ENCODE data around the gene IL21R. TPM values are rescaled to one million over a fixed set of nuclear protein-coding genes. Genes with fewer than 3 reads are reported as not detected.
A peak's percentile ranks its signal among the peaks of the same experiment; 100 is the strongest.

IL21R gene
- total and polyA plus RNA-seq, 10 of the 15 experiments (the other 5 are each of a cell fraction or from before 2014, with no cell fraction given): 5.3 to 138 (median 82.5) TPM

DNA sequence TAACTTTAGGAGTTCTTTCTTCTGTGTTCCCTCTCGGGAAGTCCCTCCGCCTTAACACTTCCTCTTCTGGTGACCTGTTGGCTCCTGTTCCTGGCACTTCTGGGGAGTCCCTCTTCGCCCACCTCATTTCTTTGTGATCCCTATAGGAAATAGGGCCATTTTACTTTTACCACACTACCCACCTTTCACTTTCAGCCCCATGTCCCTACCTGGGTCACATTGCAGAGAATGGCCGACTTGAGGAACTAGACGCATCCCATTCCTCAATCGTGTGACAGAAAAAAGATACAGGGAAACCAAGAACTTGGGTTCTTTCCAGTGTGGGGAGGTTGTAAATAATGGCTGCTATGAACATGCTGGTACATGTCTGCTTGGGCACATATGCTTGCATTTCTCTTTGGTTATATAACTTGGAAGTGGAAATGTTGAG is 6.6 kb downstream of the IL21R start (continued):
- TF ChIP-seq, protein P1, sequence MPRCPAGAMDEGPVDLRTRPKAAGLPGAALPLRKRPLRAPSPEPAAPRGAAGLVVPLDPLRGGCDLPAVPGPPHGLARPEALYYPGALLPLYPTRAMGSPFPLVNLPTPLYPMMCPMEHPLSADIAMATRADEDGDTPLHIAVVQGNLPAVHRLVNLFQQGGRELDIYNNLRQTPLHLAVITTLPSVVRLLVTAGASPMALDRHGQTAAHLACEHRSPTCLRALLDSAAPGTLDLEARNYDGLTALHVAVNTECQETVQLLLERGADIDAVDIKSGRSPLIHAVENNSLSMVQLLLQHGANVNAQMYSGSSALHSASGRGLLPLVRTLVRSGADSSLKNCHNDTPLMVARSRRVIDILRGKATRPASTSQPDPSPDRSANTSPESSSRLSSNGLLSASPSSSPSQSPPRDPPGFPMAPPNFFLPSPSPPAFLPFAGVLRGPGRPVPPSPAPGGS (IDR thresholded peaks at IDR 0.05; ENCODE audit: borderline replicate concordance, insufficient read depth, low read depth, low read length, poor library complexity, severe bottlenecking): no peak
- no peak for TF ChIP-seq ZNF622 (IDR thresholded peaks at IDR 0.05)
- no peak for TF ChIP-seq USF2 (IDR thresholded peaks at IDR 0.05; ENCODE audit: borderline replicate concordance, low read depth, low read length)
- no peak for TF ChIP-seq NRF1 (conservative IDR thresholded peaks at IDR 0.05; ENCODE audit: low read depth, low read length)
- TF ChIP-seq CHD4 (IDR thresholded peaks at IDR 0.05): no peak
- TF ChIP-seq, protein P2, sequence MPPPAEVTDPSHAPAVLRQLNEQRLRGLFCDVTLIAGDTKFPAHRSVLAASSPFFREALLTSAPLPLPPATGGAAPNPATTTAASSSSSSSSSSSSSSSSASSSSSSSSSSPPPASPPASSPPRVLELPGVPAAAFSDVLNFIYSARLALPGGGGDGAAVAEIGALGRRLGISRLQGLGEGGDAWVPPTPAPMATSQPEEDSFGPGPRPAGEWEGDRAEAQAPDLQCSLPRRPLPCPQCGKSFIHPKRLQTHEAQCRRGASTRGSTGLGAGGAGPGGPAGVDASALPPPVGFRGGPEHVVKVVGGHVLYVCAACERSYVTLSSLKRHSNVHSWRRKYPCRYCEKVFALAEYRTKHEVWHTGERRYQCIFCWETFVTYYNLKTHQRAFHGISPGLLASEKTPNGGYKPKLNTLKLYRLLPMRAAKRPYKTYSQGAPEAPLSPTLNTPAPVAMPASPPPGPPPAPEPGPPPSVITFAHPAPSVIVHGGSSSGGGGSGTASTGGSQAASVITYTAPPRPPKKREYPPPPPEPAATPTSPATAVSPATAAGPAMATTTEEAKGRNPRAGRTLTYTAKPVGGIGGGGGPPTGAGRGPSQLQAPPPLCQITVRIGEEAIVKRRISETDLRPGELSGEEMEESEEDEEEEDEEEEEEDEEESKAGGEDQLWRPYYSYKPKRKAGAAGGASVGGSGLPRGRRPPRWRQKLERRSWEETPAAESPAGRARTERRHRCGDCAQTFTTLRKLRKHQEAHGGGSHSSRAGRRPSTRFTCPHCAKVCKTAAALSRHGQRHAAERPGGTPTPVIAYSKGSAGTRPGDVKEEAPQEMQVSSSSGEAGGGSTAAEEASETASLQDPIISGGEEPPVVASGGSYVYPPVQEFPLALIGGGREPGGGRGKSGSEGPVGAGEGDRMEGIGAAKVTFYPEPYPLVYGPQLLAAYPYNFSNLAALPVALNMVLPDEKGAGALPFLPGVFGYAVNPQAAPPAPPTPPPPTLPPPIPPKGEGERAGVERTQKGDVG (CRISPR knock-in tag; IDR thresholded peaks at IDR 0.05): no peak
- peak; percentile 13; the same call in 2 of the 3 replicates for TF ChIP-seq POU2F2 (IDR thresholded peaks at IDR 0.05; ENCODE audit: borderline replicate concordance, low read depth, low read length)
- peak; percentile 12 to 57; a peak in 2 of 4 replicates for TF ChIP-seq EP300 (IDR thresholded peaks at IDR 0.05; ENCODE audit: borderline replicate concordance in 1 of 2, control insufficient read depth in 1 of 2, low read depth in 2 of 2, low read length in 2 of 2)
- 0 out of 2 replicates have a peak, but pooled peaks have one; percentile 7 for TF ChIP-seq TCF7 (IDR thresholded peaks at IDR 0.05; ENCODE audit: borderline replicate concordance)
- no peak for TF ChIP-seq HDGF (IDR thresholded peaks at IDR 0.05)
- peak; percentile 99 for TF ChIP-seq RELB (IDR thresholded peaks at IDR 0.05; ENCODE audit: low read depth)
- TF ChIP-seq, protein P3, sequence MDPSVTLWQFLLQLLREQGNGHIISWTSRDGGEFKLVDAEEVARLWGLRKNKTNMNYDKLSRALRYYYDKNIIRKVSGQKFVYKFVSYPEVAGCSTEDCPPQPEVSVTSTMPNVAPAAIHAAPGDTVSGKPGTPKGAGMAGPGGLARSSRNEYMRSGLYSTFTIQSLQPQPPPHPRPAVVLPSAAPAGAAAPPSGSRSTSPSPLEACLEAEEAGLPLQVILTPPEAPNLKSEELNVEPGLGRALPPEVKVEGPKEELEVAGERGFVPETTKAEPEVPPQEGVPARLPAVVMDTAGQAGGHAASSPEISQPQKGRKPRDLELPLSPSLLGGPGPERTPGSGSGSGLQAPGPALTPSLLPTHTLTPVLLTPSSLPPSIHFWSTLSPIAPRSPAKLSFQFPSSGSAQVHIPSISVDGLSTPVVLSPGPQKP (IDR thresholded peaks at IDR 0.05; ENCODE audit: low read depth, low read length): no peak
